Suppressor macrophage (primary cell): ENCODE results near the gene CBFA2T3.

ENCODE experiments used
- DNase-seq, 4 experiments: peaks; one replicate each; pipeline ENCODE4 v3.0.0-alpha.2; 2020 to 2022

The CBFA2T3 gene

DNA sequence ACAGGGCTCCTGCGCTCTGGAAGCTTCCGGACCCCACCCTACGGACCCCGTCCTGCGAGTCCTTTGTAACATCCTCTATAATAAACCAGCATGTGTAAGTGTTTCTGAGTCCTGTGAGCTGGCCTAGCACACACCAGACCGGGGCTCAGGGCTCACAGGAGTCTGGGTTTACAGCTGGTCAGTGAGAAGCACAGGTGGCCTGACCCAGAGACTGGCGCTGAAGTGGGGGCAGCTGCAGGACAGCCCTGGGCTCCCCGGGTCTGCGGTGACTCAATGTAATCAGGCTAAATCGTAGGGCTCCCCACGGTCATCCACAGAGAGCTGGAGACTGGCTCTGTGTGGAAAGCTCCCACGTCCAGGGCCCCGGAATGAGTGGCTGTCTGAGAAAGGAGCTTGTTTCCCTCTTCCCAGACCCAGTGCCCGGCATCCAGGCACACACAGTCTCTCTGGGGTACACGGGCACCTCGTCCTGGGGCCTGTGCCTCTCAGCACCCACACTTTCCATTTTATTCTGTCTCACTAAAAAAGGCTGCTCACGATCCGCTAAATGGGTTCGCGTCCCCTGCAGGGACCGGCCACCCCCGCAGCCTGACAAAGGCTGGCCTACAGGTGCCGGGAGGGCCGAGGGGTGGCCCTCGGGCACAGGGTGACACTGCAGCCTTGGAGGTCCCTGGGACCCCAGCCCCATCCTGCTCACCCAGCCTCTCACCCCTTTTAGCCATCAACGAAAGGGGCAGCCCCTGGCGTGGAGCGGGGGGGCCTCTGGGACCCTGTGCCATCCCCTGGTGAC lies 18.9 kb upstream of the CBFA2T3 start:
- no peak for DNase-seq

DNA sequence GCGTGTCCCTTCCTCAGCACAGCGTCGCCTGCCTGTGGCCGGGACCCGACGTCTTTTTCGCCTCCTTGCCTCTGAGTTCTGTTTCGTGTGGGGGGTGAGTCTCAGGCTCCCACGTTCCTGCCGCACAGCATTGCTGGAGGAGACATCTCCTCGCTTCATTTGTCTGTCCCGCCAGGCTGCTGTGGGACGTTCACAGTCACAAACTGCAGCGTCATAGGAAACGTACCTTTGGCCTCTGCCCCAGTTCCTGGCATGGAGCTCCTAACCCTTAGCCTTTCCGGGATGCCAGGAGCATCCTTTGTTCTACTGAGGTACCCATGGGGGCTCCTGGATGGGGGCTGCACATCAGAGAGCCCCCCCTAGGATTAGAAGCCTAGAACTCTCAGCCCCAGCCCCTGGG lies 18.2 kb upstream of the CBFA2T3 start:
- no peak for DNase-seq

DNA sequence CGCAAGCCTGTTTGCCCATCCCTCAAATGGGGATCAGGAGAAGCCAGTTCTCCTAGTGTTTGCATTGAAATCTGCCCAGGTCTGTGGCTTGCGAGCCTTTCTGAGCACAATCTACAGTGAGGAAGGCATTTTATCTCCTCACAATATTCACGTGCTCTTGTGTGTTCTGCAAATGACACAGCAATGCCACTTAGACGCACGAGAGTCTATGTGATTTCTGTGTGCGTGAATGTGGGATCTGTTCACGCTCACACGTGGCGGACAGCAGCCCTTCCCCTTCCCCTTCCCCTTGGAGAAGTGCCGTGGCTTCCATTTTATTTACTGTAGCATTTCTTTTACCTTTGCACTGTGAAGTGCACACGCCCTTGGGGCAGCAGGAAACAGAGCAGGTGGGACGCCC lies 17.7 kb upstream of the CBFA2T3 start:
- peak in 1 of 4 experiments; percentile 20 for DNase-seq

DNA sequence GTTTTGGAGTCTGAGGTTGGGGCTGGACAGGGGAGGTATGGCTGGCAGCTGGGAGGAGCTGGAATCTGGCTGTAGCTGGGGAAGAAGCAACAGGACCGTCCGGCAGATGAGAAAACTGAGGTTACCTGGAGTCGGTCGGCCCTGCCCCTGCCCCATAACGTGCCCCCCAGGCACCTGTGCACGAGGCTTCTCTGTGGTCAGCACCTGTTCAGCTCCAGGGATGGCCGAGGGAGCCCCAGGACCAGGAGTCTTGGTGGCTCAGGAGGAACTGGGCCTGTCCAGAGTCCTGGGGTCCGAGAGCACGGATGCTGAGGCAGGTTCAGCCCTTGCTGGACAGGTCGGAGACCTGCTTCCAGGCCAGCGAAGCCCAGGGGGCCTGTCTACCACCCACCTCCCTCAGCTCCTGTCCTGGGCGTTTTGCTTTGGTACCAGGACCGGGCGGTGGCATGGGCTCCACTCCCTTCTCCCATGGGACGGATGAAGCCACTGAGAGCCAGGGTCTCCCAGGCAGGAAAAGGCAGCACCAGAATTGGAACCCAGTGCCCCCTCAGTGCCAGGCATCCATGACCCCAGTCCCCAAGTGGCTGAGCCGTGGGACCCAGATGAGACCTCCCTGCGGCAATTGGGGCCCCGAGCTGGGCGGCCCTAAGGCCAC lies 17.1 kb upstream of the CBFA2T3 start:
- DNase-seq, result no peak

DNA sequence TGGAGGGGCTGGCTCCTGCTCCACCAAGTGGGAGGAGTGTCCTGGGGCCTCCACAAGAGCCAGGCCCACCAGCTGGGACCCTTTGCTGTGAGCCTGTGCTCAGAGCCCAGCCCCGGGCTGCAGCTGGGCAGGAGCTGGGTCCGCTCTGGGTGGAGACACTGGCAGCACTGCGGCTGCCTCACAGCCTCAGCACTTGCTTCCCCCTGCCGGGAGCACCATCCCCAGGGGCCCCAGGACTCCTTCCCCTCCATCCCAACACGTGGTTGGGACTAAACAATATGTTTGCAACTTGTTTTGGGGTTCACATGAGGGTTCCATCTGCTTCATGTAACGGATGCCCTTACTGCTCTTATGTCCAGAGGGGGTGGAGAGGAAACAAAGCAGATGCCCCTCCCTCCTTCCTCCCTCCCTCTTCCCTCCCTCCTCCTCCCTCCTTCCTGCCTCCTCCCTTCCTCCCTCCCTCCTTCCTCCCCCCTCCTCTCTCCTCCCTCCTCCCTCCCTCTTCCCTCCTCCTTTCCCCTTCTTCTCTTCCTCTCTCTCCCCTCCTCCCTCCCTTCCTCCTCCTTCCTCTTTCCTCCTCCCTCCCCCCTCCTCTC lies 16.3 kb upstream of the CBFA2T3 start:
- peak in 1 of 4 experiments; percentile 39 for DNase-seq

DNA sequence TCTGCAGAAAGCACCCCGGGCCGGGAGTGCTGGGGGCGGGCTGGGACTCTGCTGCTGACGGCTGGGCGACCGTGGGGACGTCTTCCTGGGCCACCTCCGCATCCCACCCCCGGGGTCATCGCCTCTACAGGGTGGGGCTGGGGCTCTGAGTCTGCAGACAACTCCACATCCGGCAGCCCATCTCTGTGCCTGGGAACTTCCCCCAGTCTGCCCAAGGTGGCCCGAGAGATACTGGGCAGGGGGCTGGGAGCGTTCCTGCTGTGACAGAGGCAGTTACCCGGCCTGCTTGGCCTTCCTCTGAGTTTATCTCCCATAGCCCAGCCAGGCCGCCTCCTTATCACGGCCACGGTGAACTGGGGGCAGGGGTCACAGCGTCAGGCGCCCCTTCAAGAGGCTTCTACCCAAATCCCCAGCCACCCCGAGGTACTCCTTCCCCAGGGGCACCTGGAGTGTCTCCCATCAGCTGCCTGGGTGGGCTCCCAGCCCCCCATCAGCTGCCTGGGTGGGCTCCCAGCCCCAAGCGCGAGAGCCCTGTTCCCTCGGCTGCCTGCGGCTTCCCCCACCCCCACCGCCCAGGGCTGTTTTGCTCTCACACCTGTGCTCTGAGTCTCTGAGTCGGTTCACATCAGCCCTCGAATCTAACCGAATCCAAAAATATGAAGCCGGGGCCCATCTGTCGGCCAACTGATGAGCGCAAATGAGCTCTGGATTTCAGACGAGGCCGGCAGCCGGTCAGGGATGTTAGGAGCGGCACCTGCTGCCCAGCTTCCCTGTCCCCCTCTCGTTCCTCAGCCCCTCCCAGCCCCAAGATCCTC lies 15.6 kb upstream of the CBFA2T3 start:
- DNase-seq, result no peak

DNA sequence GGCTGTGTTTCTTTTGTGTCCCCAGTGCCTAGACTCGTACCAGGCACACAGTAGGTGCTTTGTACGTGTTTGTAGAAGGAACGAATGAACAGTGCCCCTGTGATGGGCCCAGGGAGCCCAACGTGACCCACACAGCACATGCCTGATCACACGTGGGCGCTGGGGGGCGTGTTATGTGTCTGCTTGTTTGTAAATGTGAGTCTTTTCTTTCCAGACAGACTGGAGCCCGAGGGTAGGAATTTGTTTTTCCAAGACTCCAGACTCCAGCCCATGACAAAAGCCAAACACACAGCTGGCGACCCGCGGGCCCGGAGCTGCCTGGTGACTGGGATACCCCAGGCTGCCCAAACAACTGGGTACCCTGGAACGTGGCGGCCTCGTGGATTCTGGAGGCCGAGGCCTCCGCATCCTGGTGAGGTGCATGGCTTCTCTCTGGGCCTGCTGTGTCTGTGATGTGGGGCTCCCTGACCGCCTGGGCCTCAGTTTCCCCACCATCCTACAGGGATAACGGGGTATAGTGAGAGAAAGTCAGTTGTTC lies 14.9 kb upstream of the CBFA2T3 start:
- no peak for DNase-seq

DNA sequence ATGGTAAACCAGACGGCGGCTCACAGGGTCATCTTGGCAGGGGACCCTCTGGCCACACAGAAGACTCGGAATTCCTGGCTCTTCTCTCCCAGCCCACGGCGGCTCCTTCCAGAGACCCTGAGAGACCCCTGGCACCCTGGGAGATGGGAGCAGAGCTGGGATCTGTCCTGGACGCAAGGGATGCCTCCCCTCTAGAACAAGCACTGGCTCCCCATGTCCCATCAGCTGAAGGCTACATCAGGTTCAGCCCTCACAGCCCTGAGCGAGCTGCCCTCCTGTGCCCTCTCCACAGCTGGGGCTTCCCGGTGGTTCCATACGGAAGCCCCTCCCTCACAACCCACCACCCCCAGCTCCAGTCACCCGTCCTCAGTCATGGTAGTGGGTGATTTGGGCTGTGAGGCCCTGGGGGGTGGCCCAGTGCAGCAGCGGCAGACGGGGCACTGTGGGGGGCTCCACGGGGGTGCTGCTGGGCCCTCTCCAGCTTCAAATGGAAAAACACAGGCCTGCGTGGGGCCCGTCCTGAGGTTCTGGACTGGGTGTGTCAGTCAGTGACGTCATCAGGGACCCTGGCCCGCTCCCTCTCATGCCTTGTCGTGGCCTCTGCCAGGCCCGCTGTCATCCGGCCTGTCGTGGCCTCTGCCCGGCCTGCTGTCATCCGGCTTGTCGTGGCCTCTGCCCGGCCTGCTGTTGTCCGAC lies 13.0 kb upstream of the CBFA2T3 start:
- DNase-seq, result no peak

DNA sequence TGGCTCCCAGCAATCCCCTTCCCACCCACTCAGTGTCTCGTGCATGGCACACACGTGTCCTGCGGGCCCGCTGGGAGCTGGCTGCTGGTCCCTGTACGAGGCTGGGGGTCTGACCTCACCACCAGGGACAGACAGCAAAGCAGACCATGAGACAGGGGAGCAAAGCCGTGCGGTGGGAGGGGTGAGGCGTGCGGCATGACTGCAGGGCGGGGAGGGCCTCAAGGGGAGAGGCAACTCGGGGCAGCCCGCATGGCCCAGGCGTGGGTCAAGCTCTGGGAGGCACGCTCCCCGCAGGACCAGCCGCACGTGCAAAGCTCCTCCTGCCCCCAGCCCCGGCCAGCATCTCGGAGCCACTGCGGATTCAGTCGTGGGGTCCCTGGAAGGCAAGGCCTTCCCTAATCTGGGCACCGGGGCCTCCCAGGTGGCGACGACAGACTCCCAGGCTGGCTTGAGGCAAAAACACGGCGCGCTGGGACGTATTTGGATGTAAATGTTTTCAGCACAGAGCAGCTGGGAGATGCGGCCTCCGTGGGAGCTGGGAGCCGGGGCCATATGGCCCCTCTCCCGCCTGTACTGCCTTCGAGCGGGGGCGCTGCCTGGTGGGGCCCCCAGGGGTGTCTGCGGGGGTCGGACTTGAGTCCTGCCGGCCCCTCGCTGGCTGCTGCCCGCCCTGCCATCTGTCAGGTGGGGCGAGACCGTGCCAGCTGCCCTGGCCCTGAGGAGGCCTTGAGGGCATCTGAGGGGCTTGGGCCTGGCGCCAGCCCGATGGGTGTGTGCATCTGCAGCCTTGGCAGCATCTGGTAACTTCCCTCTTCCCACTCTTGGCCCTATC lies 12.2 kb upstream of the CBFA2T3 start:
- DNase-seq, result no peak

DNA sequence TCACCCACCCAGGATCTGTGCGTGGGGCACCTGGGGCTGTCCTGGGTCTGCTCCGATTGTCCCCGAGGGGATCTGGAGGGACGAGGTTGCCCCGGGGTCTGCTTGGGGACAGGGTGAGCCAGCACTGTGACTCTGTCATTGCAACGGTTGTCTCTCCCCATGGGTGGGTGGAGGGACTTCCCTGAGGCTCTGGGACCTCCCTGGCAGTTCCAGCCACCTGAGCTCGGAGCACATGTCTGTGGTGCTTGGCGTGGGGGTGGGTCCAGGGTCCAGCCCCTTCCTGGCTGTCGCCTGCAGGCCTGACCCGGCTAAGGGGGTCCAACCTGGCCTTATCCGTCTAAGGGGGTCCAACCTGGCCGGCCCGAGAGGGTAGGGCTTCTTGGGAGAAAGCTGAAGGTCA lies 8.5 kb upstream of the CBFA2T3 start:
- DNase-seq, result no peak

DNA sequence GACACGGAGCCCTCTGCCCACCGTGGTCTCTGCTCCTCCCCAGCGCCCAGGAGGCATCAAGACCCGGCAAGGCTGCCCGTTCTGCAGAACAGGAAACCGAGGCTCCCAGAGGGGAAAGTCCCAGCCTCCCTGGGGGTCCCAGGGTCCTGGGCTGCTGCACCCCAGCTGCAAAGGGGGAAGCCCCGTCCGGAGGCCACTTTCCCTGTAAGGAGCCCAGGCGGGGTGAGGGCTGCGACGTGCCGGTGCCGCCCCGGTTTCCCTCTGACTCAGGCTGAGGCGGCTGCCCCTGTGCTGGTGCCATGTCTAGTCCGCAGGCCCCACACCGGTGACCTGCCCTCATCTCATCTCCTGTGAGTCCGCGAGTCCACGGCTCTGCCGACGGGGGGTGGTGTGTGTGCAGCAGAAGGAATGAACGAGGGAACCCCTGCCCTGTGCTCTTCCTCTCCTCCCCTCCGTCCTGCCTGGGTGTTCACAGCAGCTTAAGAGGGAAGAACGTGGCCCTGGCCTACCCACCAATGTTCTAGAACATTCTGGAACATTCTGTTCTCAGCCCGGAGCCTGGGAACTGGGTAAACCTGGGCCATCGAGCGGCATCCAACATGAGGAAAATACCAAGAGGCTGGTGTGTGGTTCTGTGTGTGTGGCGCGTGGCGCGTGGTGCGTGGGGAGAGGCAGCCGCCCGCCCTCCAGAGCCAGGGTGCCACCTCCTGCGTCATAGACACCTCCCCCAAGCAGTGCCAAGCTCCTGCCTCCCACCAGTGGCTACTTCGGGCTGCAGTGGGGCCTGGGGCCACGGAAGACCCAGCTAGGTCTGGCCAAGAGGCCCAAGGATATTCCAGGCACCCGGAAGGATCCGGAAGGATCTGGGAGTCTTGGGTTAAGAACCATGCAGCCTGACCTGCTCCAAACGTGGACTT lies 7.0 kb upstream of the CBFA2T3 start:
- no peak for DNase-seq

DNA sequence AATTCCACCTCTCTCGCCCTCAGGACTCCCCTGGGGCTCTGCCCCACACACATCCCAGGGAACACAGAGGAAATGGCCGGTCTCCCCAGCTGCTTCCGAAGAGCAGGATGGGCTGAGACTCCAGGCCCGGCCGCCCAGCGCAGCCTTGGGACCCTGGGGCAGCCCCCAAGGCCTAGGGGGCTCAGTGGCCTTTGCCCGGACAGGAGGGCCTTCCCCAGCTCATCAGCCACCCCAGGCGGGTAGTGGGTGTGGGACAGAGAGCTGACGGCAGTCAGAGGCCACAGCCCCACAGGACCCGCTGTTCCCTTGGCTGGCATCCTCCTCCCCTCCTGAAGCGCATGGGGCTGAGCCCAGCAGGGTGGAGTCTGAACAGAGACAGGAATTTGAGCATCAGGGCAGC lies 6.2 kb upstream of the CBFA2T3 start:
- peak in 2 of 4 experiments; percentile 15 to 28 for DNase-seq

DNA sequence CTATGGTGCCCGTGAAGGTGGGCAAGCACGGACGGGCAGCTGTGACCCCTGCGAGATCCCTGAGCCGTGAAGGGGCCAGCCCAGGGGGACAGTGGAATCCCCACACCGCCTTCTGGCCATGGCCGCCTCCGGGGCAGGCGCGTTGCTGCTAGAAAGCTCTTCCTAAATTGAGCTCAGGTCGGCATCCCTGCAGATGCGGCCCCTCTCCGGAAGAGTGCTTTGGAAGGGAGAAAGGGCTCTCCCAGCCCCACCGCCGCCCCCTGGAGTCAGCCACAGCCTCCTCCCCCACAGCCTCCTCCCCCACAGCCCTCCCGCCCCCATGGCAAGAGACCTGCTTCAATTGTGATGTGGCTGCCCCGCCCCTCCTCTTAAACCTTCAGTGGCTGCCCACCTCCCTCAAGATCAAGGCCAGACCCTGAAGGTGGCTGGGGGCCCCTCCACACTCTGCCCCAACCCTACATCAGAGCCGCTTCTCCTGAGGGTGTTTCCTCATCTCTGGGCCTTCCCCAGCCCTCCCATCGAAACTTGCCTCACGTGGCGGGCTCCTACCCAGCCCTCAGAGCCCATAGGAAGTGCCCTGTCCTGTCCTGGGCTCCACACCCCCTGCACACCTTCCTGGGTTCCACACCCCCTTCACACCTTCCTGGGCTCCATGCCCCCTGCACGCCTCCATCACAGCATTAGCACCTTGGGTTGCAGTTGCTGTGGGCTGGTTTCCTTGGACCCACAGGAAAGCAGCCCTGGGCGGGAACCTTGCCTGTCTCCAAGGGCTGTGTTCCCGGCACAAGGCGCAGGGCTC lies 5.5 kb upstream of the CBFA2T3 start:
- no peak for DNase-seq

DNA sequence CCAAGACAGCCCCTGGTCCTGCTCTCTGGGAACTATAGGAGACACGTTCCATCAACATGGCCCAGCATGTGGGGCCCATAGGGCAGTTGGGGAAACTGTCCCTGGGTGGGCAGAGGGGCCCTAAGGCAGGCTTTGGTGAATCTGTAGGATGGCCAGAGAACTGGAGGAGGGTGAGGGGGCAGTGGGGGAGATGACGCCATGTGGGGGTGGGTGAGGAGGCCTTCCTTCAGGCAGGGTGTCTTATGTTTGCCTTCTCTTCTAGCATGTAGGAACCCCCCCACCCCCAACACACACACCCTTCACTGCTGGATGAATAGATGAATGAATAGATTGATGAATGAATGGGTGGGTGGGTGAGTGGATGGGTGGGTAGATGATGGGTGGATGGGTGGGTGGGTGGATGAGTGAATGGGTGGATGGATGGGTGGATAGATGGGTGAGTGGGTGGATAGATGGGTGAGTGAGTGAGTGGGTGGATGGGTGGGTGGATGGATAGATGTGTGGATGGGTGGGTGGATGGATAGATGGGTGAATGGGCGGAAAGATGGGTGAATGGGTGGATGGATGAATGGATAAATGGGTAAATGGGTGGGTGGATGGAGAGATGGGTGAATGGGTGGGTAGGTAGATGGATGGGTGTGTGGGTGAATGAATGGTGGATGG lies 2.5 kb upstream of the CBFA2T3 start:
- DNase-seq, result no peak

DNA sequence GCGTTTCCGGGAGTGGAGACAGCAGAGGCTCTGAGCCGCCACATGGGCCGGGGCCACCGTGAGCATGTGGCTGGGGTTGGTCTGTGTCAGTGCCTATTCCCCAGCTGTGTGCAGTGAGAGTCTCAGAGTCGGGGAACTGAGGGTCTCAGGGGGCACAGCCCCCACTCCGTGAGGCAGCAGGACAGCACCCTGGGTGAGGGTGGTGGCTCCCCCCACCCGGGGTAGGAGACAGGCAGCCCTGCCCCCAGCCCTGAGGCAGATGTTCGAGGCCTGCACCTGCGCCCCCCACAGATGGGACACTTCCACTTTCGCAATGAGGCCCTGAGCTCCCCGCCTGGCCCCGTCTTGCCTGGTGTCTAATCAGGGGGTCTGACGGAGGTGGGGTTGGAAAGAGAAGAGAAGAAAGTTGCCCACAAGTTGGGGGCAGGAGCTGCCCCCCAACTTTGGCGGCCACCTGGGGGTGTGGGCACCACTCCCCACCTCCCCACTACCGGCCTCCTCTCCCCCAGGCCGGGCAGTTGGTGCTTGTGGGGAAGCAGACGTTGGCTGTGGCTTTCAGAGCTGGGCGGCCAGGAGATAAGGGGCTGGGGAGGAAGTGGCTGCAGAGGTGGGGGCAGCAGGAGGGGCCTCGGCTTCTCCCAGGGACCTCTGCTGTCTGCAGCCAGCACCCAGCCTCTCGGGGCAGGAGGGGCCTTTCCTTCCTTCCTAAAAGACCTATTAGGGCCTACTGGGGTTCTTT lies 1.8 kb upstream of the CBFA2T3 start:
- peak in 2 of 4 experiments; percentile 27 to 52 for DNase-seq

DNA sequence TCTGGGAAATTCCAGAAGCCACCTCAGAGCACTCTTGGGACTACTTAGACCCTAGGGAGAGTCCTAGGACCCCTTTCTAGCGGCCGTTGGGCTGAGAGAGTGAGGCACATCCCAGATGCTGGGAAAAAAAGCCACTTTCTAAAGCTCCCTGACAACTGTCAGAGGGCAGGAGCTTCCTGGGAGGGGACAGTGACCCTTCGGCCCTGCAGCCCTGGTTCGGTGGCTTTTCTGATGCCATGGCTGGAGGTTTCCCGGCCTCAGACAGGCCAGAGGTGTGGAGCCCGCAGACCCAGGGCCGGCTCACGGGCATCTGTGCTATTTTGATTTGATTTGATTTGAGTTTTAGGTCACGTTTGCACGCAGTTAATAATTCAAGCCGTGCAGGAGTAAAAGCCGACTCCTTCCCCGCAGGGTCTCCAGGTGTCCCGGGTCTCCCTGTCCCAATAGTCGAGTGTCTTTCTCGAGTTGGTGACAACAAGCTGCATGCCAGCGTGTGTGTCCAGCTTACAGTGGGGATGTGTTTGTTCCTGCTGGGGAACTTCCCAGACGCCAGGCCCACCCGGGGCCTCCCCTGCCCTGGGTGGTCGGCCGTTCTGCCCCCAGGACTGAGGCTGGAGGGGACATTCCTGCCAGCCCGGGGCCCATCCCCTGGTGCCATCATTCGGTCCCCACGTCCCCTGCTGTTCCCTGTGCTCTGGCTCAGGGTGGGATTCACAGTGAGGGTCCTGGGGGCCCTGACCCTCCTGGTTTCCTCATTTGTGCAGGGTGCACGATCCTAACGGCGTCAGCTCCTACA lies 1.0 kb upstream of the CBFA2T3 start:
- DNase-seq, result no peak
